Subcutaneous abdominal adipose tissue (tissue), 5 donors: ENCODE results near the gene ABLIM2.

Source experiments
- H3K27ac ChIP-seq: one replicate; pipeline ENCODE4 v1.7.0; 2013; ENCODE audit warnings: low read depth, mild to moderate bottlenecking, inconsistent platforms, low read length, moderate library complexity
- H3K27me3 ChIP-seq, 5 donors: one replicate each; pipeline ENCODE4 v1.7.0; 2013; ENCODE audit warnings: low read length in 5 of 5, inconsistent platforms in 1 of 5; ENCODE audit not compliant: control insufficient read depth in 5 of 5, insufficient read depth in 4 of 5
- H3K36me3 ChIP-seq, 5 donors: one replicate each; pipeline ENCODE4 v1.7.0; 2013; ENCODE audit warnings: low read length in 5 of 5; ENCODE audit not compliant: control insufficient read depth in 5 of 5, insufficient read depth in 5 of 5
- H3K4me1 ChIP-seq, 5 donors: one replicate each; pipeline ENCODE4 v1.7.0; 2013; ENCODE audit warnings: low read length in 5 of 5, mild to moderate bottlenecking in 3 of 5, moderate library complexity in 1 of 5; ENCODE audit not compliant: control insufficient read depth in 5 of 5, insufficient read depth in 5 of 5
- H3K4me3 ChIP-seq, 5 donors: one replicate each; pipeline ENCODE4 v1.7.0; 2013; ENCODE audit warnings: low read length in 5 of 5, low read depth in 1 of 5
- H3K9ac ChIP-seq, 5 donors: one replicate each; pipeline ENCODE4 v1.7.0; 2013; ENCODE audit warnings: low read length in 5 of 5, mild to moderate bottlenecking in 4 of 5, moderate library complexity in 3 of 5
- H3K9me3 ChIP-seq, 5 donors: one replicate each; pipeline ENCODE4 v1.7.0; 2013; ENCODE audit warnings: low read length in 5 of 5; ENCODE audit not compliant: control insufficient read depth in 5 of 5
- donor health status: healthy.
- donor health status: healthy.
- donor health status: healthy.
- donor health status: healthy.
- donor health status: healthy.

The ABLIM2 gene

GRCh38 chr4:8077181-8078108, 81.2 kb downstream of the ABLIM2 start:
- Histone ChIP-seq H3K4me3 (no peak overlapping the region), H3K27ac (no peak overlapping the region), H3K4me1 (peaks cover 0 to 8% (median 0%) of the 10 kb centered on the region in 5 donors), H3K9ac (no peak overlapping the region), H3K9me3 (no peaks in the 10 kb centered on the region), H3K27me3 (peaks cover 9 to 30% (median 12%) of the 10 kb centered on the region in 5 donors), H3K36me3 (peaks cover 0 to 5% (median 0%) of the 10 kb centered on the region in 5 donors)

- Histone ChIP-seq H3K27ac (no peak overlapping the region), H3K9ac (no peak overlapping the region), H3K4me3 (no peak overlapping the region), H3K4me1 (peaks cover 0 to 3% (median 0%) of the 10 kb centered on the region in 5 donors), H3K9me3 (no peaks in the 10 kb centered on the region), H3K27me3 (peaks cover 15 to 38% (median 24%) of the 10 kb centered on the region in 5 donors), H3K36me3 (peaks cover 0 to 5% (median 0%) of the 10 kb centered on the region in 5 donors)
Observed at GRCh38 chr4:8076023-8076422, 82.6 kb downstream of the ABLIM2 start.

- peaks cover 0 to 2% (median 0%) of the 10 kb centered on the region in 5 donors for H3K4me1 ChIP-seq
- no peak overlapping the region for H3K9ac ChIP-seq
- H3K9me3 ChIP-seq, result no peaks in the 10 kb centered on the region
- H3K36me3 ChIP-seq, result peaks cover 0 to 5% (median 0%) of the 10 kb centered on the region in 5 donors
- H3K27ac ChIP-seq, result no peak overlapping the region
- no peak overlapping the region for H3K4me3 ChIP-seq
- peaks cover 15 to 37% (median 27%) of the 10 kb centered on the region in 5 donors for H3K27me3 ChIP-seq
Observed at GRCh38 chr4:8073206-8073863, 85.3 kb downstream of the ABLIM2 start.

- Histone ChIP-seq H3K9ac (no peak overlapping the region), H3K36me3 (peaks cover 0 to 5% (median 0%) of the 10 kb centered on the region in 5 donors), H3K4me3 (no peak overlapping the region), H3K27ac (no peak overlapping the region), H3K4me1 (peaks cover 0 to 2% (median 0%) of the 10 kb centered on the region in 5 donors), H3K9me3 (no peaks in the 10 kb centered on the region), H3K27me3 (peaks cover 13 to 29% (median 27%) of the 10 kb centered on the region in 5 donors)
Observed at GRCh38 chr4:8072235-8072968, 86.2 kb downstream of the ABLIM2 start.

- no peak overlapping the region for H3K4me3 ChIP-seq
- no peak overlapping the region for H3K27ac ChIP-seq
- H3K9me3 ChIP-seq, result no peaks in the 10 kb centered on the region
- H3K36me3 ChIP-seq, result peaks cover 0 to 5% (median 0%) of the 10 kb centered on the region in 5 donors
- H3K9ac ChIP-seq, result no peak overlapping the region
- peaks cover 9 to 29% (median 24%) of the 10 kb centered on the region in 5 donors for H3K27me3 ChIP-seq
- H3K4me1 ChIP-seq, result peaks cover 0 to 2% (median 0%) of the 10 kb centered on the region in 5 donors
Observed at GRCh38 chr4:8071766-8072165, 86.8 kb downstream of the ABLIM2 start.

- Histone ChIP-seq H3K36me3 (peaks cover 0 to 5% (median 0%) of the 10 kb centered on the region in 5 donors), H3K9me3 (no peaks in the 10 kb centered on the region), H3K4me1 (peaks cover 0 to 2% (median 0%) of the 10 kb centered on the region in 5 donors), H3K27ac (no peak overlapping the region), H3K4me3 (no peak overlapping the region), H3K9ac (no peak overlapping the region), H3K27me3 (peaks cover 9 to 29% (median 24%) of the 10 kb centered on the region in 5 donors)
Observed at GRCh38 chr4:8070736-8071718, 87.6 kb downstream of the ABLIM2 start.

GRCh38 chr4:8069102-8069752, 89.4 kb downstream of the ABLIM2 start:
- peaks cover 0 to 2% (median 0%) of the 10 kb centered on the region in 5 donors for H3K4me1 ChIP-seq
- H3K9me3 ChIP-seq, result peaks cover 0 to 9% (median 7%) of the 10 kb centered on the region in 5 donors
- H3K9ac ChIP-seq, result no peak overlapping the region
- peaks cover 9 to 29% (median 24%) of the 10 kb centered on the region in 5 donors for H3K27me3 ChIP-seq
- no peak overlapping the region for H3K4me3 ChIP-seq
- H3K27ac ChIP-seq, result no peak overlapping the region
- peaks cover 0 to 5% (median 0%) of the 10 kb centered on the region in 5 donors for H3K36me3 ChIP-seq

- Histone ChIP-seq H3K27ac (no peak overlapping the region), H3K27me3 (peaks cover 9 to 26% (median 21%) of the 10 kb centered on the region in 5 donors), H3K4me1 (peaks cover 0 to 2% (median 0%) of the 10 kb centered on the region in 5 donors), H3K4me3 (no peak overlapping the region), H3K9me3 (peaks cover 0 to 19% (median 17%) of the 10 kb centered on the region in 5 donors), H3K36me3 (peaks cover 0 to 3% (median 0%) of the 10 kb centered on the region in 5 donors), H3K9ac (no peak overlapping the region)
Observed at GRCh38 chr4:8067945-8068896, 90.4 kb downstream of the ABLIM2 start.
